ENCODE data around the gene UGT1A1. TPM values are rescaled to one million over a fixed set of nuclear protein-coding genes. Genes with fewer than 3 reads are reported as not detected.

Gene UGT1A1
- total and polyA plus RNA-seq, 12 donors = 0.08 to 0.52 TPM; not detected in 10

- no peaks in the 10 kb centered on the region for H3K36me3 ChIP-seq (replicated peaks in 1 of 2)
- H3K4me1 ChIP-seq (replicated peaks in 1 of 2) = no peaks in the 10 kb centered on the region
- no peak overlapping the region for H3K27ac ChIP-seq
- H3K4me3 ChIP-seq = no peak overlapping the region
- intact Hi-C loops (cut with DNase I) = no loop called here
- 68 to 89% (median 71%) methylated on average over 7 of the region's 7 CpGs for WGBS, 4 donors
- DNase-seq = no peak
- H3K9me3 ChIP-seq (replicated peaks in 1 of 3) = no peaks in the 10 kb centered on the region
- TF ChIP-seq, protein P1, sequence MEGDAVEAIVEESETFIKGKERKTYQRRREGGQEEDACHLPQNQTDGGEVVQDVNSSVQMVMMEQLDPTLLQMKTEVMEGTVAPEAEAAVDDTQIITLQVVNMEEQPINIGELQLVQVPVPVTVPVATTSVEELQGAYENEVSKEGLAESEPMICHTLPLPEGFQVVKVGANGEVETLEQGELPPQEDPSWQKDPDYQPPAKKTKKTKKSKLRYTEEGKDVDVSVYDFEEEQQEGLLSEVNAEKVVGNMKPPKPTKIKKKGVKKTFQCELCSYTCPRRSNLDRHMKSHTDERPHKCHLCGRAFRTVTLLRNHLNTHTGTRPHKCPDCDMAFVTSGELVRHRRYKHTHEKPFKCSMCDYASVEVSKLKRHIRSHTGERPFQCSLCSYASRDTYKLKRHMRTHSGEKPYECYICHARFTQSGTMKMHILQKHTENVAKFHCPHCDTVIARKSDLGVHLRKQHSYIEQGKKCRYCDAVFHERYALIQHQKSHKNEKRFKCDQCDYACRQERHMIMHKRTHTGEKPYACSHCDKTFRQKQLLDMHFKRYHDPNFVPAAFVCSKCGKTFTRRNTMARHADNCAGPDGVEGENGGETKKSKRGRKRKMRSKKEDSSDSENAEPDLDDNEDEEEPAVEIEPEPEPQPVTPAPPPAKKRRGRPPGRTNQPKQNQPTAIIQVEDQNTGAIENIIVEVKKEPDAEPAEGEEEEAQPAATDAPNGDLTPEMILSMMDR (IDR thresholded peaks at IDR 0.05) = no peak
- TF ChIP-seq POLR2A (IDR thresholded peaks at IDR 0.05) = no peak
- peaks cover 7% of the 10 kb centered on the region for H3K27me3 ChIP-seq
These were observed 4.2 kb downstream of the UGT1A1 start for GRCh38 chr2:233764264-233764663.

GRCh38 chr2:233764761-233765160 lies 4.7 kb downstream of the UGT1A1 start:
- DNase-seq = no peak
- H3K4me3 ChIP-seq = no peak overlapping the region
- intact Hi-C loops (cut with DNase I) = no loop called here
- H3K4me1 ChIP-seq (replicated peaks in 1 of 2) = no peaks in the 10 kb centered on the region
- TF ChIP-seq, protein P1 (IDR thresholded peaks at IDR 0.05) = no peak
- no peak for TF ChIP-seq POLR2A (IDR thresholded peaks at IDR 0.05)
- WGBS, 4 donors = 38 to 59% (median 53%) methylated on average over 3 of the region's 3 CpGs
- H3K36me3 ChIP-seq (replicated peaks in 1 of 2) = no peaks in the 10 kb centered on the region
- H3K27me3 ChIP-seq = peaks cover 7% of the 10 kb centered on the region
- no peak overlapping the region for H3K27ac ChIP-seq
- no peaks in the 10 kb centered on the region for H3K9me3 ChIP-seq (replicated peaks in 1 of 3)

DNA sequence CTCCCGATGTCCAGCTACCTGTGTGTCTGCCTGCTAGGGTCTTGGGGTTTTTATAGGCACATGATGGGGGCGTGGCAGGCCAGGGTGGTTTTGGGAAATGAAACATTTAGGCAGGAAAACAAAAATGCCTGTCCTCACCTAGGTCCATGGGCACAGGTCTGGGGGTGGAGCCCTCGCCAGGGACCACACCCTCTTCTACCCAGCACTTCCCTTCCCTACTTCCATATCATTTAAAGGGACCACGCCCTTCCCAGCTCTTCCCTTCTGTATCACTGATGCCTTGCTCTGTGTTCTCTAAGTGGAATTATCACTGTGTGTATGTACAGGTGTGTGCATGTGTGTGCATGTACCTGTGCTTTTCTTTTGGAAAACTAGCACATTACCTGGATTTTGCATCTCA lies 6.3 kb downstream of the UGT1A1 start:
- WGBS, 4 donors = 68 to 75% (median 72%) methylated on average over 4 of the region's 4 CpGs
- Histone ChIP-seq H3K36me3 (replicated peaks in 1 of 2) (no peaks in the 10 kb centered on the region), H3K27ac (no peak overlapping the region), H3K27me3 (peaks cover 7% of the 10 kb centered on the region), H3K9me3 (replicated peaks in 1 of 3) (no peaks in the 10 kb centered on the region), H3K4me3 (no peak overlapping the region), H3K4me1 (replicated peaks in 1 of 2) (no peaks in the 10 kb centered on the region)
- no peak for DNase-seq
- no peak for TF ChIP-seq POLR2A (IDR thresholded peaks at IDR 0.05)
- TF ChIP-seq, protein P1 (IDR thresholded peaks at IDR 0.05) = no peak
- intact Hi-C loops (cut with DNase I) = no loop called here

DNA sequence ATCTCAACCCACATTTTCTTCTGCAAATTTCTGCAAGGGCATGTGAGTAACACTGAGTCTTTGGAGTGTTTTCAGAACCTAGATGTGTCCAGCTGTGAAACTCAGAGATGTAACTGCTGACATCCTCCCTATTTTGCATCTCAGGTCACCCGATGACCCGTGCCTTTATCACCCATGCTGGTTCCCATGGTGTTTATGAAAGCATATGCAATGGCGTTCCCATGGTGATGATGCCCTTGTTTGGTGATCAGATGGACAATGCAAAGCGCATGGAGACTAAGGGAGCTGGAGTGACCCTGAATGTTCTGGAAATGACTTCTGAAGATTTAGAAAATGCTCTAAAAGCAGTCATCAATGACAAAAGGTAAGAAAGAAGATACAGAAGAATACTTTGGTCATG lies 8.0 kb downstream of the UGT1A1 start:
- H3K27ac ChIP-seq = no peak overlapping the region
- no peak for TF ChIP-seq POLR2A (IDR thresholded peaks at IDR 0.05)
- TF ChIP-seq, protein P1 (IDR thresholded peaks at IDR 0.05) = no peak
- DNase-seq = no peak
- peaks cover 7% of the 10 kb centered on the region for H3K27me3 ChIP-seq
- no peak overlapping the region for H3K4me3 ChIP-seq
- intact Hi-C loops (cut with DNase I) = no loop called here
- 73 to 83% (median 76%) methylated on average over 4 of the region's 4 CpGs for WGBS, 4 donors
- no peaks in the 10 kb centered on the region for H3K36me3 ChIP-seq (replicated peaks in 1 of 2)
- H3K4me1 ChIP-seq (replicated peaks in 1 of 2) = no peaks in the 10 kb centered on the region
- no peaks in the 10 kb centered on the region for H3K9me3 ChIP-seq (replicated peaks in 1 of 3)

Measured in adrenal gland (tissue), 12 donors.